Fibroblast of villous mesenchyme (primary cell): ENCODE data around the gene FANCL. TPM values are rescaled to one million over a fixed set of nuclear protein-coding genes. Genes with fewer than 3 reads are reported as not detected.
"Not testable (repeated sequence)": the region's sequence is repeated elsewhere in the genome, so short reads cannot be mapped to it uniquely, and the experiment has no call there.

Source experiments
- DNase-seq: peaks from one replicate; pipeline ENCODE4 v3.0.0-alpha.2; 2010; ENCODE audit warnings: low read depth
- H3K4me3 ChIP-seq: 2 replicates; pipeline ENCODE4 v1.5.1; 2011; ENCODE audit warnings: low read depth, mild to moderate bottlenecking, low read length
- total RNA-seq: library from RNA; depleted of rRNA; stranded (reverse); fragments of >200 nt; gene quantifications from 2 replicates; pipeline ENCODE4 v1.2.3, GENCODE V29; 2012
- TF ChIP-seq, protein P1 (sequence below): IDR thresholded peaks from 2 replicates; pipeline ENCODE4 v1.5.1; 2012; ENCODE audit warnings: low read depth, mild to moderate bottlenecking, low read length; ENCODE audit not compliant: insufficient read depth

Gene FANCL
- total RNA-seq, result 16.4 and 26.8 TPM in 2 replicates

- peak within 1 kb of the TSS; percentile 94 for H3K4me3 ChIP-seq
- TF ChIP-seq, protein P1, sequence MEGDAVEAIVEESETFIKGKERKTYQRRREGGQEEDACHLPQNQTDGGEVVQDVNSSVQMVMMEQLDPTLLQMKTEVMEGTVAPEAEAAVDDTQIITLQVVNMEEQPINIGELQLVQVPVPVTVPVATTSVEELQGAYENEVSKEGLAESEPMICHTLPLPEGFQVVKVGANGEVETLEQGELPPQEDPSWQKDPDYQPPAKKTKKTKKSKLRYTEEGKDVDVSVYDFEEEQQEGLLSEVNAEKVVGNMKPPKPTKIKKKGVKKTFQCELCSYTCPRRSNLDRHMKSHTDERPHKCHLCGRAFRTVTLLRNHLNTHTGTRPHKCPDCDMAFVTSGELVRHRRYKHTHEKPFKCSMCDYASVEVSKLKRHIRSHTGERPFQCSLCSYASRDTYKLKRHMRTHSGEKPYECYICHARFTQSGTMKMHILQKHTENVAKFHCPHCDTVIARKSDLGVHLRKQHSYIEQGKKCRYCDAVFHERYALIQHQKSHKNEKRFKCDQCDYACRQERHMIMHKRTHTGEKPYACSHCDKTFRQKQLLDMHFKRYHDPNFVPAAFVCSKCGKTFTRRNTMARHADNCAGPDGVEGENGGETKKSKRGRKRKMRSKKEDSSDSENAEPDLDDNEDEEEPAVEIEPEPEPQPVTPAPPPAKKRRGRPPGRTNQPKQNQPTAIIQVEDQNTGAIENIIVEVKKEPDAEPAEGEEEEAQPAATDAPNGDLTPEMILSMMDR, result no peak
- DNase-seq, result peak; percentile 84
Observed at GRCh38 chr2:58240670-58241545, at the start of gene FANCL. TSS of gene FANCL (minus strand) at chr2:58241325. CDS start at chr2:58241313, 12 bp downstream.

GRCh38 chr2:58289029-58289428 is 47.9 kb upstream of the FANCL start:
- no peak for DNase-seq
- no peak overlapping the region for H3K4me3 ChIP-seq
- TF ChIP-seq, protein P1, result no peak

- DNase-seq, result no peak
- H3K4me3 ChIP-seq, result no peak overlapping the region
- TF ChIP-seq, protein P1, result no peak
Observed at GRCh38 chr2:58283931-58284330, 42.8 kb upstream of the FANCL start.

DNA sequence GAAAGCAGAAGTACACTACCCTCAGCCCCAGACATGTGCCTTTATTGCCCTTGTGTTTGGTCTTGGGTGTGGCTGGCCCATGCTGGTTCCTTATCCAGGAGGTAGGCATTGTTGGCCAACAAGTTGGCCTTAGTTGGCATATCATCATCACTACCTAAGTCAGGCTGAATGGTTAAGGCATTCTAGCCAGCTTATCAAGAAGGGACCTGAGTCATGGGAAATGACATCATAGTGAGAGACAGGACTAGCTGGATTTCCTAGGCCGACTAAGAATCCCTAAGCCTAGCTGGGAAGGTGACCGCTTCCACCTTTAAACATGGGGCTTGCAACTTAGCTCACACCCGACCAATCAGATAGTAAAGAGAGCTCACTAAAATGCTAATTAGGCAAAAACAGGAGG is 34.0 kb upstream of the FANCL start:
- DNase-seq, H3K4me3 ChIP-seq: not testable (repeated sequence)

GRCh38 chr2:58271826-58272225 is 30.7 kb upstream of the FANCL start:
- DNase-seq, result no peak
- TF ChIP-seq, protein P1, result no peak
- H3K4me3 ChIP-seq, result no peak overlapping the region

GRCh38 chr2:58268685-58269084 is 27.6 kb upstream of the FANCL start:
- TF ChIP-seq, protein P1, result no peak

DNA sequence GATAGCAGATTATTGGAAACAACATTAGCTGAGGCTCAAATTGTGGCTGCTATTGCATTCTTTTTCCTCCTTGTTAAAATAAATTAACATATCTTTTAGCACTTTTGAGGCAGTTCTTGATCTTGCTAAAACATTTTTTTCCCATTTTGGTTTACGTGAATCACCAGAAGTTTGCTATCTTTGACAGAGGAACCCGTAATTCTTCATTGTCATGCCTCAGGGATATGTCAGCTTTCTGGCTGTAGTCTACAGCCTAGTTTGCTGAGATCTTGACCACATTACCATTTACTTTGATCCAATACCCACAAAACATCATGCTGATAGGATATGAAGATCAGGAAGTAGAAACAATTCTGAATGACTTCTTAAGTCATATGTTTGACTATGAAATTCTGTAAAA is 25.1 kb upstream of the FANCL start:
- peak; percentile 1 for DNase-seq
- no peak overlapping the region for H3K4me3 ChIP-seq
- TF ChIP-seq, protein P1, result no peak

More at GRCh38 chr2:58268685-58269084, 27.6 kb upstream of the FANCL start:
- DNase-seq, result no peak
- no peak overlapping the region for H3K4me3 ChIP-seq
